ENCODE measurements around the gene CLDN1.

Gene CLDN1

DNA sequence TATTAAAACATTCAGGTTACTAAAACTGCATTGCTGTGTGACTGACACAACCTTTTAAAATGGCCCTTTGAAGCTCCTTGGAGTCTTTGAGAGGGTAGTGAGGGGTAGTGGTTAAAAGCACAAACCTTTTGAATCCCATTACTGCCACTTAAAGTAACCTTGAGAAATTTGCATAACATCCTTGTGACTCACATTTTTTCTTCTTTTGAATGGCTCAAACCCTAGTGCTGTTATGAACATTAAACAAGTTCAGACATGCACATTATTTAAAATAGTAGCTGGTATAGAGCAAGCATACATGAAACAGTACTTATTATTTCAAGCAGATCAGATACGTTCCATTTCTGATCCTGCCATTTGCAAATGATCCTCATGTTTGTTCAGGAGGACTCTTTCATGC is 3.7 kb upstream of the CLDN1 start:
- no peaks in the 10 kb centered on the region for H3F3A ChIP-seq (ENCODE audit: low read depth)
- H3K9ac ChIP-seq (ENCODE audit: low read depth, low read length, poor library complexity, severe bottlenecking) = no peak overlapping the region
- H4K20me1 ChIP-seq (ENCODE audit: insufficient read depth, low read length, poor library complexity, severe bottlenecking) = no peaks in the 10 kb centered on the region
- H3K27me3 ChIP-seq (ENCODE audit: insufficient read depth, low read length, poor library complexity, severe bottlenecking) = no peaks in the 10 kb centered on the region
- H2AFZ ChIP-seq (ENCODE audit: low read length) = no peak overlapping the region
- H3K9me2 ChIP-seq (replicated peaks; ENCODE audit: low read depth, low read length) = no peaks in the 10 kb centered on the region
- H3K4me3 ChIP-seq (ENCODE audit: low read length, poor library complexity, severe bottlenecking) = no peak overlapping the region
- no peak overlapping the region for H3K4me2 ChIP-seq (ENCODE audit: low read depth, low read length, poor library complexity, severe bottlenecking)
- no peaks in the 10 kb centered on the region for H3K4me1 ChIP-seq (ENCODE audit: insufficient read depth, low read length, poor library complexity, severe bottlenecking)
- no peaks in the 10 kb centered on the region for H3K36me3 ChIP-seq (ENCODE audit: insufficient read depth, low read length)
- no peak for TF ChIP-seq EZH2phosphoT487 (IDR thresholded peaks at IDR 0.05; ENCODE audit: borderline replicate concordance)
- TF ChIP-seq, protein P1, sequence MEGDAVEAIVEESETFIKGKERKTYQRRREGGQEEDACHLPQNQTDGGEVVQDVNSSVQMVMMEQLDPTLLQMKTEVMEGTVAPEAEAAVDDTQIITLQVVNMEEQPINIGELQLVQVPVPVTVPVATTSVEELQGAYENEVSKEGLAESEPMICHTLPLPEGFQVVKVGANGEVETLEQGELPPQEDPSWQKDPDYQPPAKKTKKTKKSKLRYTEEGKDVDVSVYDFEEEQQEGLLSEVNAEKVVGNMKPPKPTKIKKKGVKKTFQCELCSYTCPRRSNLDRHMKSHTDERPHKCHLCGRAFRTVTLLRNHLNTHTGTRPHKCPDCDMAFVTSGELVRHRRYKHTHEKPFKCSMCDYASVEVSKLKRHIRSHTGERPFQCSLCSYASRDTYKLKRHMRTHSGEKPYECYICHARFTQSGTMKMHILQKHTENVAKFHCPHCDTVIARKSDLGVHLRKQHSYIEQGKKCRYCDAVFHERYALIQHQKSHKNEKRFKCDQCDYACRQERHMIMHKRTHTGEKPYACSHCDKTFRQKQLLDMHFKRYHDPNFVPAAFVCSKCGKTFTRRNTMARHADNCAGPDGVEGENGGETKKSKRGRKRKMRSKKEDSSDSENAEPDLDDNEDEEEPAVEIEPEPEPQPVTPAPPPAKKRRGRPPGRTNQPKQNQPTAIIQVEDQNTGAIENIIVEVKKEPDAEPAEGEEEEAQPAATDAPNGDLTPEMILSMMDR (conservative IDR thresholded peaks at IDR 0.05; ENCODE audit: low read length) = no peak
- H3K9me3 ChIP-seq (ENCODE audit: insufficient read depth, low read depth, low read length) = no peaks in the 10 kb centered on the region
- no peaks in the 10 kb centered on the region for H3K79me2 ChIP-seq (ENCODE audit: insufficient read depth, low read length)

DNA sequence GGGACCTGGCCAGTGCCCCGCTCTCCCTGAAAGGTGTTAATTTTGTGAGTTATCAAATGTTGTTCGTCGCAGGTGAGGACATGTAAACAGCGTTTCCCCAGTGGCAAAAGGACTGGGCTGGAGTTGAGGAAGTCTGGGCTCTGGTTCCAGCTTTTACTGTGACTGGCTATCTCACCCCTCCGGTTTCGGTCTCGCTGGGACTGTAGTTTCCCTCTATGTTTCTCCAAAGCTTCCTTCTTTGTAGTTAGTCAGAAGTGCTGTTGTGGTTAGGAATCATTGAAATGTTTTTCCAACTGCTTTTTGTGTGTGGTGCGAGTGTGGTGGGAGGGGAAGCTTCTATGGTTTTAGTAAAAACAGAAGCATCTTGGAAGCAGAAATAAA is 990 bp upstream of the CLDN1 start:
- Histone ChIP-seq H3K9me3 (ENCODE audit: insufficient read depth, low read depth, low read length) (no peaks in the 10 kb centered on the region), H3K27me3 (ENCODE audit: insufficient read depth, low read length, poor library complexity, severe bottlenecking) (no peaks in the 10 kb centered on the region), H3K9ac (ENCODE audit: low read depth, low read length, poor library complexity, severe bottlenecking) (no peak overlapping the region), H4K20me1 (ENCODE audit: insufficient read depth, low read length, poor library complexity, severe bottlenecking) (no peaks in the 10 kb centered on the region), H3K79me2 (ENCODE audit: insufficient read depth, low read length) (no peaks in the 10 kb centered on the region), H3K36me3 (ENCODE audit: insufficient read depth, low read length) (no peaks in the 10 kb centered on the region), H3K4me3 (ENCODE audit: low read length, poor library complexity, severe bottlenecking) (no peak overlapping the region), H3F3A (ENCODE audit: low read depth) (no peaks in the 10 kb centered on the region), H3K4me1 (ENCODE audit: insufficient read depth, low read length, poor library complexity, severe bottlenecking) (no peaks in the 10 kb centered on the region), H3K4me2 (ENCODE audit: low read depth, low read length, poor library complexity, severe bottlenecking) (no peak overlapping the region), H2AFZ (ENCODE audit: low read length) (0 out of 2 replicates have a peak overlapping the region, but pooled peaks have one; percentile 0), H3K9me2 (replicated peaks; ENCODE audit: low read depth, low read length) (no peaks in the 10 kb centered on the region)
- no peak for TF ChIP-seq EZH2phosphoT487 (IDR thresholded peaks at IDR 0.05; ENCODE audit: borderline replicate concordance)
- TF ChIP-seq, protein P1 (conservative IDR thresholded peaks at IDR 0.05; ENCODE audit: low read length) = no peak

DNA sequence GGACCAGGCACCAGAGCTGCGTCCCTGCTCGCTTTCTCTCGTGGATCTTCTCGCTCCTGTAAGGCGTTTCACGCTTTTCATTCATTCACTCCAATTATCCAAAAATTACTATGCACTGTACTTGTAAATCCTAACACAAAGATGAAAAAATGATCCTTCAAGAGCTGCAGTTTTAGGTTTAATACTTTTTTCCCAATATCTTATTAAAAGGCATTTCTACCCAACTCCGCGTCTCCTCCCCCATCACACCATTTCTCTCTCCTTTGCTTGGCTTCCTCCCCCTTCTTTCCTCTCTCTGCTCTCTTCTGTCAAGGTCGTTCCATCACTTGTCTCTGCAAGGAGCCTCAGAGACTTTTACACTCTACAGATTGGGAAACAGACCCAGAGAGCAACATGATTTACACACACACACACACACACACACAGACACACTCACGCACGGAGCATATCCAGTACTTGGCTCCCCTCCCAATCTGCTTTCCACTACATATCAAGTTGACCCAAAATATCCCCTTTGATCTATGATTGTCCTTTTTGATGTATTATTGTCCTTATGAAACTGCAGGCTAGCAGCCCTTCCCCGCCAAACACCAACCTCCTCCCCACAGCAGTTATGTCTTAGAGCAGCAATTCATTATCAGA is 479 bp upstream of the CLDN1 start:
- H3K9me3 ChIP-seq (ENCODE audit: insufficient read depth, low read depth, low read length) = no peaks in the 10 kb centered on the region
- no peak overlapping the region for H3K4me3 ChIP-seq (ENCODE audit: low read length, poor library complexity, severe bottlenecking)
- H4K20me1 ChIP-seq (ENCODE audit: insufficient read depth, low read length, poor library complexity, severe bottlenecking) = no peaks in the 10 kb centered on the region
- TF ChIP-seq, protein P1 (conservative IDR thresholded peaks at IDR 0.05; ENCODE audit: low read length) = no peak
- no peak for TF ChIP-seq EZH2phosphoT487 (IDR thresholded peaks at IDR 0.05; ENCODE audit: borderline replicate concordance)
- H3K27me3 ChIP-seq (ENCODE audit: insufficient read depth, low read length, poor library complexity, severe bottlenecking) = no peaks in the 10 kb centered on the region
- 0 out of 2 replicates have a peak overlapping the region, but pooled peaks have one; percentile 0 for H2AFZ ChIP-seq (ENCODE audit: low read length)
- H3K4me2 ChIP-seq (ENCODE audit: low read depth, low read length, poor library complexity, severe bottlenecking) = peak overlapping the region; percentile 21
- H3K79me2 ChIP-seq (ENCODE audit: insufficient read depth, low read length) = no peaks in the 10 kb centered on the region
- H3F3A ChIP-seq (ENCODE audit: low read depth) = no peaks in the 10 kb centered on the region
- H3K4me1 ChIP-seq (ENCODE audit: insufficient read depth, low read length, poor library complexity, severe bottlenecking) = no peaks in the 10 kb centered on the region
- no peaks in the 10 kb centered on the region for H3K36me3 ChIP-seq (ENCODE audit: insufficient read depth, low read length)
- H3K9me2 ChIP-seq (replicated peaks; ENCODE audit: low read depth, low read length) = no peaks in the 10 kb centered on the region
- no peak overlapping the region for H3K9ac ChIP-seq (ENCODE audit: low read depth, low read length, poor library complexity, severe bottlenecking)

Measured in Loucy (cell line).